HG02588 (cell line): ENCODE data around the gene LRRC49.
"Not testable (repeated sequence)": the region's sequence is repeated elsewhere in the genome, so short reads cannot be mapped to it uniquely, and the experiment has no call there.

Experiments
- ATAC-seq: cut with Tn5 transposase; IDR thresholded peaks from one replicate; pipeline ENCODE4 v1.9.1; 2021; ENCODE audit warnings: mild to moderate bottlenecking, moderate library complexity; ENCODE audit not compliant: unreplicated experiment

LRRC49 gene

DNA sequence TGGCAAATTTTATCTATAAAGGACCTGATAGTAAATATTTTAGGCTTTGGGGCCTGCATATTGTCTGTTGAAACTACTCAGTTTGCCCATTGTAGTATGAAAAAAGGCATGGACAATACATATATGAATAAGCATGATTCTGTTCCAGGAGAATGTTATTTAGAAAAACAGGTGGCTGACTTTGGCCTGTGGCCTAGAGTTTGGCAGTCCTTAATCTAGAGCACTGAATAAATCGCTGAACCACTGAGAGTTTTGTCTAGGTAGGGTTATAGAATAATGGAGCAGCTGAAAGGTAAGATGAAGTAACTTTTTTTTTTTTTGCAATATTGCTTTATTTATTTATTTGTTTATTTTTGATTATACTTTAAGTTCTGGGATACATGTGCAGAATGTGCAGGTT is 75.0 kb downstream of the LRRC49 start:
- ATAC-seq = no peak

DNA sequence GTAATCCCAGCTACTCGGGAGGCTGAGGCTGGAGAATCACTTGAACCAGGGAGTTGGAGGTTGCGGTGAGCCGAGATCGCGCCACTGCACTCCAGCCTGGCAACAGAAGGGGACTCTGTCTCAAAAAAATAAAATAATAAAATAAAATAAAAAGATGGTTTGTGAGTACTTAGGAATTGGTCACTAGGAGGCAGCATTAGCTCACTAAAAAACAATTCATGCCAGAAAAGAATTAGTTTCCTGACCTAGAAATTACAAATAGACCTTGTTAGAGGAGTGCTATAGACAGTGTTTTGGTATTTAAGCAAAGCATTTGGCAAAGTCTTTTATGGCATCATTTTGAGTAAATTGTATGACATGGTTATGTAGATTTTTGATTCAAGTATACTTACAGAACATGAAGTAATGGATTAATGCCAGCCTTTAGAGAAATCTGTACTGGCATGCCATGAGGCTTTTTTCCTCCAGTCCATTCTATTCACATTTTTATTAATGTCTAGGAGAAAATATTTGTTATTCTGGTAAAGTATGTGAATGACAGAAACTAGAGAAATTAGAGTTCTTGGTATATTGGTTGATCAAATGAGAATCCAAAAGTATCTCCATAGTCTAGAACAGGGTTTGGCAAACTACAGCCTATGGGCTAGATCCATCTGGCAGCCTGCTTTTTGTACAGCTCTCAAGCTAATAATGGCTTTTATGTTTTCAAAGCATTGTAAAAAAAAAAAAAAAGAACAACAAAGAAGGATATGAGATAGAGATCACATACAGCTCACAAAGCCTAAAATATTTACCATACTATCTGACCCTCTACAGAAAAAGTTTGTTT is 81.6 kb downstream of the LRRC49 start:
- no peak for ATAC-seq

- no peak for ATAC-seq
These were observed 84.2 kb downstream of the LRRC49 start for GRCh38 chr15:70976851-70977250.

- ATAC-seq = no peak
These were observed 102.9 kb downstream of the LRRC49 start for GRCh38 chr15:70995383-70995970.

GRCh38 chr15:70998319-70998718 is 105.7 kb downstream of the LRRC49 start:
- ATAC-seq = no peak

DNA sequence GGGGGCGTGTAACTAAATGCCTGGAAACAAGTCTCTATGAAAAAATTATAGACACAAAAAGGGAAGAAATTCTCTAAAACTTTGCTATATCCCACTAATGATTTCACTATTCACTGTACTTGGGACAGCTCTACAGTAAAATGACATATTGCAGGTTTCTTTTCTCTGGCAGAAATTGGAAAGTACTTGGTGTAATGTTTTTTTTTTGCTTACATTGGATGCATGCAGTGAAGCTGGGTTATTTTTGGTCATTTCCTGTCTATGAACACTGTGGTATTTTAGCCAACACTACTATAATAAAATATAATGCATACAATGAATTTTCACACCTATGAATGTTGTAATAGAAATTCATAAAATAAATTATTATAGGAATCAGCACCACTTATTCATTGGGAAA is 109.7 kb downstream of the LRRC49 start:
- ATAC-seq = no peak

DNA sequence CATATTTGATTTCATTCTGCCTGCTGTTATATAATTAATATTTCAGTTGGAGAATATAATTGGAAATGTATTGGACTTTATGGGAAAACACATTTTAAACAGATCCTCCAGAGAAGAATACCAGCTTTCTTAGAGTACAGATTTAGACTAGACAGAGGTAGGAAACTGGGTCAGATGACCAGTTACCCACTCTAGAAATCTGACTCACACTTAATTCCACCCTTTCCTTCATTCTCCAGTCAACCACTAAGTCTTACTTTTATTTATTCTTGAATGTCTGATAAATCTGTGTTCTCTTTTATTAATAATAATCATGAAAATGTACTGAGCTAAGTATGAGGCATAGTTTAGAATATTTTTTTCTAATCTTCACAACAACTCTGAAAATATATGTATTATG is 110.7 kb downstream of the LRRC49 start:
- no peak for ATAC-seq

DNA sequence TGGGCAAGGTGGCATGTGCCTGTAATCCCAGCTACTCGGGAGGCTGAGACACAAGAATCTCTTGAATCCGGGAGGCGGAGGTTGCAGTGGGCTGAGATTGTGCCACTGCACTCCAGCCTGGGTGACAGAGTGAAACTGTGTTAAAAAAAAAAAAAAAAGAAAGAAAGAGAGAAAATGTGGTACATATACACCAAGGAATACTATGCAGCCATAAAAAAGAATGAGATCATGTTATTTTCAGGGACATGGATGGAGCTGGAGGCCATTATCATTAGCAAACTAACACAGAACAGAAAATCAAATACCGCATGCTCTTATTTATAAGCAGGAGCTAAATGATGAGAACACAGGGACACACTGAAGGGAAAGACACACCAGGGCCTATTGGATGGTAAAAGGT is 111.9 kb downstream of the LRRC49 start:
- ATAC-seq = not testable (repeated sequence)

DNA sequence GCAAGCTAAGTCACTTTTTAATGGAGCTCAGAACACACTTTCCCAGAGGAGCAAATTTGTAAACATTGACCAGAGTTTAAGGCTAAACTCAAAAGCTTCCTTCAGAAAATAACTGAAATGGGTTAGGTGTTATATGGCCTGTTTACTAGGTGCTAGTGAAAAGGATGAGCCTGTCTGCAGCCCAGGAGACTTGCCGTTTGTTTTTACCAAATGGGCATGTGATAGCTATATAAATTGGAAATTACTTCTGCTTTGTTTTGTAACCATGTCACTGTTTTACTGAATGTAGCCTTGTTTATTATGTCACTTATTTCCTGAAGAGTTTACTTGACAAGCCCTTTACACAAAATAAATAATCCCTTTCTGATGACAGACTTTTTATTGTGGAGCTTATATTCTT is 113.3 kb downstream of the LRRC49 start:
- ATAC-seq = no peak

GRCh38 chr15:71008250-71008870 is 115.7 kb downstream of the LRRC49 start:
- no peak for ATAC-seq

GRCh38 chr15:71010472-71010871 is 117.8 kb downstream of the LRRC49 start:
- no peak for ATAC-seq

DNA sequence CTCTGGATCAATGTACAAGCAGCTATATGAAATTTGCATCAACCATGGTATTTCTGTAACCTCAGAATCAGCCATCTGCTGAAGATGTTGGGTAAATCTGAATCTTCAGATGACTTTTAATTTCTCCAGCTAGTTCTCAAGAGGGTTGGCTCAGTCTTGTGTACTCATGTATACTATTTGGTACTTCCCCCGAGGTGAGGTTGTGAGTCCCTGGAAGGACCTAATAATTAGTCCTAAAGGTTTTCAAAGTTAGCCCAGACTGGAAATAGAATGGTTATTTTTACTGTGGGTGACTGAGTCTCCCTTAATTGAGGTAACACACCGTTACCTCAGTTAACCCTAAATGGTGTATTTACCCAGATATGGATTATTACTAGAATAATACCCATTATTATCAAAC is 118.4 kb downstream of the LRRC49 start:
- ATAC-seq = no peak

DNA sequence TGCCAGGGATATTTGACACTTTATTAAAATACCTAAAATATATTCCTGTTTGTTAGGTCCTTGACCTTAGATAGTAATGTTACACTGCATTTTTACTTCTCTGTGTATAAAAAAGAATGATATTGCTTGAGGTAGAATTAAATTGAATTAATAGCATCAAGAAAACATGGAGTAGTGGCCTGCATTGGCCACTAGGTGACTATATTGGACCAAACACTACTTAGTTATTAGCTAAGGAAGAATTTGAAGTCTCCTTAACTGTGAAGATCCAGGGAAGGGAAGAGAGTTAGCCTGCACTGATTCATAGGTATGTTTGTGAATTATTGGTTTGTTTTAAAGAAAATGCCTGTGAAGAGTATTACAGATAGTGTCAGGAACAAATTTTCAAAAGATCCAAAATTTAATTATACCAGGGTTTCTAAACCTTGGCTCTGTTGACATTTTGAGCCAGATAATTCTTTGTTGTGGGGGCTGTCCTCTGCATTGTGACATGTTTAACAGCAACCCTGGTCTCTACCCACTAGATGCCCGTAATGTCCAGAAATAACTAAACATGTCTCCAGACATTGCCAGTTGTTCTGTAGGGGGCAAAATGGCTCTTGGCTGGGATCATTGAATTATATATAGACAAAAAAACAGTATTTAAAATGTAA is 119.0 kb downstream of the LRRC49 start:
- no peak for ATAC-seq

DNA sequence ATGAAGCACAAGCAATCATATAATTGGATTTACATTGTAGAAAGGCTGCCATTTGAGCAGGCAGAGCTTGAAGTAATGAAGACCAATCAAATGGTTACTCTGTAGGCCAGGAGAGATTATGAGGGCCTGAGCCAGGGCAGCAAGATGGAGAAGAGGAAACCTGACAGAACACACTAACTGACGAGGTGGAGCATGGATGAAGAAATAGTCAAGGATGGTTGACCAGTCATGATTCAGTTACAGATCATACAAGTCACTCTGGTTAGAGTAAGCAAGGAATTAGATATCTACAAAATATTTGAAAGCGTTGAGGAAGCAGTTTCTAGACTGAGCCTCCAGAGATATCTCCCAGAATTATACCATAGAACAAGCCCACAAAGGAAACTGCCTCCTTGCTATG is 120.8 kb downstream of the LRRC49 start:
- no peak for ATAC-seq

- no peak for ATAC-seq
These were observed 122.7 kb downstream of the LRRC49 start for GRCh38 chr15:71015342-71015741.

GRCh38 chr15:71031232-71031631 is 138.6 kb downstream of the LRRC49 start:
- not testable (repeated sequence) for ATAC-seq

DNA sequence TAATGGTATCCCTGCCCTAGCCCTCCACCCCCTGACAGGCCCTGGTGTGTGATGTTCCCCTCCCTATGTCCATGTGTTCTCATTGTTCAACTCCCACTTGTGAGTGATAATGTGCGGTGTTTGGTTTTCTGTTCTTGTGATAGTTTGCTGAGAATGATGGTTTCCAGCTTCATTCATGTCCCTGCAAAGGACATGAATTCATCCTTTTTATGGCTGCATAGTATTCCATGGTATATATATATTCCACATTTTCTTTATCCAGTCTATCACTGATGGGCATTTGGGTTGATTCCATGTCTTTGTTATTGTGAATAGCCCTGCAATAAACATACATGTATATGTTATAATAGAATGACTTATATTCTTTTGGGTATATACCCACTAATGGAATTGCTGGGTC is 142.9 kb downstream of the LRRC49 start:
- not testable (repeated sequence) for ATAC-seq

- ATAC-seq = no peak
These were observed 149.8 kb downstream of the LRRC49 start for GRCh38 chr15:71042356-71042922.

DNA sequence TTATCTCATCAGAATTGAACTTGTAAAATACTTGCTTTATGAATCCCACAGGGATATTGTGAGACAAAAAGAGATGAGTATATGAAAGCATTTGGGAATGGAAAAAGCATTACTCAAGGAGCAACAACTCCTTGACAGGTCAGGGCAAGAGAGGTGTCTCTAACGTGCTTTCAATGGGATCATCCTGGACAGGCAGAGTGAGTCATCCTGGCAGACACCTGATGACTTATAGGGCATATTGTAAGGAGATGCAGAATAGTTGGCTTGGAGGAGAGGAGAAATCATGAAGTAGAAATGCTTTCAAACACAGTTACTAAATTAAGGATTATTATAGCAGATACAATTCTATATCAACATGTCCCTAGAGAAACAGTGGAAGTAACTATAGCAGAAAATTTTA is 150.7 kb downstream of the LRRC49 start:
- no peak for ATAC-seq

DNA sequence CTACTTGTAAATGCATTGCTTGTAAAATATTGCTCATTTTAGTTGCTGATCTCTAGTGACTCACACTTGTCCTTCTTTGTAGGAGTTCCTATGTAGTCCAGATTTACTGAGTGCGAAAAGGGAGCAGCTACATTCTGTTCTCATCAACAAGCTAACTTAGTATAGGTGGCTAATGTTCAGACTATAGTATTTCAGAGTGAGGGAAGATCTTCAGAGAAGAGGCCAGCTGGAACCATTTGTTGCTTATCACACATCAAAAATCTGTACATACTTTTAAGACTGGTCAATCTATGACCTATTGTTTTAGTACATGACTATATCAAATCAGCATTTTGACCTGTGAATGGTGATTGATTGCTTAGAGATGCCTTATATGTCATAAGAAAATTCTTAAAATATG is 151.4 kb downstream of the LRRC49 start:
- no peak for ATAC-seq

DNA sequence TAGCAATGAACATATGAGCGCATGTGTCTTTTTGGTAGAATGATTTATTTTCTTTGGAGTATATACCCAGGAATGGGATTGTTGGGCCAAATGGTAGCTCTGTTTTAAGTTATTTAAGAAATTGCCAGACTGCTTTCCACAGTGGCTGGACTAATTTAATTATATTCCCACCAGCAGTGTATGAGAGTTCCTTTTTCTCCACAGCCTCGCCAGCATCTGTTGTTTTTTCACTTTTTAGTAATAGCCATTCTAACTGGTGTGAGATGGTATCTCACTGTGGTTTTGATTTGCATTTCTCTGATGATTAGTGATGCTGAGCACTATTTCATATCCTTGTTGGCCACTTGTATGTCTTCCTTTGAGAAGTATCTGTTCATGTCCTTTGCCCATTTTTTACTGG is 153.5 kb downstream of the LRRC49 start:
- not testable (repeated sequence) for ATAC-seq
